Measurements from ENCODE around the gene FCHO1. TPM values are rescaled to one million over a fixed set of nuclear protein-coding genes. Genes with fewer than 3 reads are reported as not detected.
"Not testable (repeated sequence)": the region's sequence is repeated elsewhere in the genome, so short reads cannot be mapped to it uniquely, and the experiment has no call there.

Gene FCHO1
- total and polyA plus RNA-seq, 2 experiments from 2014 or later, result 18.5 to 42.3 TPM

- TF ChIP-seq, protein P1, sequence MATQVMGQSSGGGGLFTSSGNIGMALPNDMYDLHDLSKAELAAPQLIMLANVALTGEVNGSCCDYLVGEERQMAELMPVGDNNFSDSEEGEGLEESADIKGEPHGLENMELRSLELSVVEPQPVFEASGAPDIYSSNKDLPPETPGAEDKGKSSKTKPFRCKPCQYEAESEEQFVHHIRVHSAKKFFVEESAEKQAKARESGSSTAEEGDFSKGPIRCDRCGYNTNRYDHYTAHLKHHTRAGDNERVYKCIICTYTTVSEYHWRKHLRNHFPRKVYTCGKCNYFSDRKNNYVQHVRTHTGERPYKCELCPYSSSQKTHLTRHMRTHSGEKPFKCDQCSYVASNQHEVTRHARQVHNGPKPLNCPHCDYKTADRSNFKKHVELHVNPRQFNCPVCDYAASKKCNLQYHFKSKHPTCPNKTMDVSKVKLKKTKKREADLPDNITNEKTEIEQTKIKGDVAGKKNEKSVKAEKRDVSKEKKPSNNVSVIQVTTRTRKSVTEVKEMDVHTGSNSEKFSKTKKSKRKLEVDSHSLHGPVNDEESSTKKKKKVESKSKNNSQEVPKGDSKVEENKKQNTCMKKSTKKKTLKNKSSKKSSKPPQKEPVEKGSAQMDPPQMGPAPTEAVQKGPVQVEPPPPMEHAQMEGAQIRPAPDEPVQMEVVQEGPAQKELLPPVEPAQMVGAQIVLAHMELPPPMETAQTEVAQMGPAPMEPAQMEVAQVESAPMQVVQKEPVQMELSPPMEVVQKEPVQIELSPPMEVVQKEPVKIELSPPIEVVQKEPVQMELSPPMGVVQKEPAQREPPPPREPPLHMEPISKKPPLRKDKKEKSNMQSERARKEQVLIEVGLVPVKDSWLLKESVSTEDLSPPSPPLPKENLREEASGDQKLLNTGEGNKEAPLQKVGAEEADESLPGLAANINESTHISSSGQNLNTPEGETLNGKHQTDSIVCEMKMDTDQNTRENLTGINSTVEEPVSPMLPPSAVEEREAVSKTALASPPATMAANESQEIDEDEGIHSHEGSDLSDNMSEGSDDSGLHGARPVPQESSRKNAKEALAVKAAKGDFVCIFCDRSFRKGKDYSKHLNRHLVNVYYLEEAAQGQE (IDR thresholded peaks at IDR 0.05; ENCODE audit: unreplicated experiment), result no peak
- TF ChIP-seq CREB1 (CRISPR knock-in tag; IDR thresholded peaks at IDR 0.05; ENCODE audit: low read depth) (no peak), POLR2AphosphoS5 (IDR thresholded peaks at IDR 0.05; ENCODE audit: low read depth) (no peak), STAT1 (IDR thresholded peaks at IDR 0.05; ENCODE audit: unreplicated experiment) (no peak), ZNF331 (CRISPR knock-in tag; IDR thresholded peaks at IDR 0.05; ENCODE audit: low read depth) (no peak), EZH2 (IDR thresholded peaks at IDR 0.05; ENCODE audit: low read depth, unreplicated experiment) (no peak), NANOG (IDR thresholded peaks at IDR 0.05; ENCODE audit: borderline replicate concordance) (no peak), ZNF114 (CRISPR knock-in tag; IDR thresholded peaks at IDR 0.05) (no peak)
- TF ChIP-seq, protein P2, sequence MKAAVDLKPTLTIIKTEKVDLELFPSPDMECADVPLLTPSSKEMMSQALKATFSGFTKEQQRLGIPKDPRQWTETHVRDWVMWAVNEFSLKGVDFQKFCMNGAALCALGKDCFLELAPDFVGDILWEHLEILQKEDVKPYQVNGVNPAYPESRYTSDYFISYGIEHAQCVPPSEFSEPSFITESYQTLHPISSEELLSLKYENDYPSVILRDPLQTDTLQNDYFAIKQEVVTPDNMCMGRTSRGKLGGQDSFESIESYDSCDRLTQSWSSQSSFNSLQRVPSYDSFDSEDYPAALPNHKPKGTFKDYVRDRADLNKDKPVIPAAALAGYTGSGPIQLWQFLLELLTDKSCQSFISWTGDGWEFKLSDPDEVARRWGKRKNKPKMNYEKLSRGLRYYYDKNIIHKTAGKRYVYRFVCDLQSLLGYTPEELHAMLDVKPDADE (IDR thresholded peaks at IDR 0.05), result no peak
- TF ChIP-seq, protein P3, sequence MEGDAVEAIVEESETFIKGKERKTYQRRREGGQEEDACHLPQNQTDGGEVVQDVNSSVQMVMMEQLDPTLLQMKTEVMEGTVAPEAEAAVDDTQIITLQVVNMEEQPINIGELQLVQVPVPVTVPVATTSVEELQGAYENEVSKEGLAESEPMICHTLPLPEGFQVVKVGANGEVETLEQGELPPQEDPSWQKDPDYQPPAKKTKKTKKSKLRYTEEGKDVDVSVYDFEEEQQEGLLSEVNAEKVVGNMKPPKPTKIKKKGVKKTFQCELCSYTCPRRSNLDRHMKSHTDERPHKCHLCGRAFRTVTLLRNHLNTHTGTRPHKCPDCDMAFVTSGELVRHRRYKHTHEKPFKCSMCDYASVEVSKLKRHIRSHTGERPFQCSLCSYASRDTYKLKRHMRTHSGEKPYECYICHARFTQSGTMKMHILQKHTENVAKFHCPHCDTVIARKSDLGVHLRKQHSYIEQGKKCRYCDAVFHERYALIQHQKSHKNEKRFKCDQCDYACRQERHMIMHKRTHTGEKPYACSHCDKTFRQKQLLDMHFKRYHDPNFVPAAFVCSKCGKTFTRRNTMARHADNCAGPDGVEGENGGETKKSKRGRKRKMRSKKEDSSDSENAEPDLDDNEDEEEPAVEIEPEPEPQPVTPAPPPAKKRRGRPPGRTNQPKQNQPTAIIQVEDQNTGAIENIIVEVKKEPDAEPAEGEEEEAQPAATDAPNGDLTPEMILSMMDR (conservative IDR thresholded peaks at IDR 0.05; ENCODE audit: low read depth in 2 of 2), result no peak
Measured at GRCh38 chr19:17797424-17798201, 46.3 kb downstream of the FCHO1 start (continued).

GRCh38 chr19:17798599-17798998 lies 47.3 kb downstream of the FCHO1 start:
- H3K27ac Mint-ChIP-seq; H3K4me1 ChIP-seq (ENCODE audit: insufficient read depth); H3K27ac ChIP-seq (ENCODE audit: low read depth); ATAC-seq; H3K9me3 Mint-ChIP-seq; H3K9me2 ChIP-seq (ENCODE audit: insufficient read depth); H3K4me3 Mint-ChIP-seq; H4K20me1 ChIP-seq (replicated peaks; ENCODE audit: insufficient read depth); H3K4me1 Mint-ChIP-seq; H3K36me3 ChIP-seq (ENCODE audit: insufficient read depth); H3K79me2 ChIP-seq (replicated peaks; ENCODE audit: insufficient read depth); H3K36me3 Mint-ChIP-seq (ENCODE audit: low read depth); H2AFZ ChIP-seq; DNase-seq (ENCODE audit: low spot score); H3K4me3 ChIP-seq; H3K4me2 ChIP-seq; H3F3A ChIP-seq (replicated peaks; ENCODE audit: low read depth): not testable (repeated sequence)
- peaks cover 17% of the 10 kb centered on the region for H3K27me3 ChIP-seq (ENCODE audit: insufficient read depth)
- peaks cover 20% of the 10 kb centered on the region for H3K27me3 Mint-ChIP-seq (ENCODE audit: insufficient read depth, low read depth, poor library complexity)

All from GM23338 (cell line).